ENCODE data around the gene PDE6B. TPM values are rescaled to one million over a fixed set of nuclear protein-coding genes. Genes with fewer than 3 reads are reported as not detected.

The PDE6B gene
- total RNA-seq, 2 experiments from 2014 or later, result not detected

- TF ChIP-seq CTCF (conservative IDR thresholded peaks at IDR 0.05; ENCODE audit: low read length) (no peak), EZH2phosphoT487 (IDR thresholded peaks at IDR 0.05; ENCODE audit: borderline replicate concordance, low read depth, low read length) (no peak)
- ChIA-PET CTCF (ENCODE audit: unreplicated experiment) (no interaction called here), POLR2A (no interaction called here)
- Histone ChIP-seq H3K9me3 (ENCODE audit: low read length) (no peaks in the 10 kb centered on the region), H3K27ac (ENCODE audit: low read depth, low read length, poor library complexity, severe bottlenecking) (no peak overlapping the region), H3K4me1 (ENCODE audit: insufficient read depth, low read length, poor library complexity, severe bottlenecking) (peaks cover 38% of the 10 kb centered on the region), H3K4me2 (ENCODE audit: low read length) (no peak overlapping the region), H3K79me2 (ENCODE audit: insufficient read depth, low read depth, low read length) (no peaks in the 10 kb centered on the region; the same call in 1 of the 2 replicates), H3K36me3 (ENCODE audit: insufficient read depth, low read length) (no peaks in the 10 kb centered on the region), H4K20me1 (ENCODE audit: insufficient read depth, low read length) (no peaks in the 10 kb centered on the region), H2AFZ (ENCODE audit: low read length) (no peak overlapping the region), H3K9me2 (ENCODE audit: insufficient read depth, low read length) (no peaks in the 10 kb centered on the region), H3K4me3 (ENCODE audit: low read depth, low read length, poor library complexity, severe bottlenecking) (no peak overlapping the region)
- intact Hi-C loops (cut with micrococcal nuclease; ENCODE audit: unreplicated experiment), result loop anchor here (10.0 kb wide), 2 partner anchors 204 to 1036 kb away; partner anchors contain the start of gene SLBP
- DNase-seq (ENCODE audit: low spot score), result no peak
- BruUV-seq (replicated peaks), result no TSS peak
Measured at GRCh38 chr4:679104-679481, 53.7 kb downstream of the PDE6B start.

GRCh38 chr4:679629-680028 lies 54.3 kb downstream of the PDE6B start:
- no peak for DNase-seq (ENCODE audit: low spot score)
- BruUV-seq (replicated peaks), result no TSS peak
- no peak overlapping the region for H2AFZ ChIP-seq (ENCODE audit: low read length)
- TF ChIP-seq EZH2phosphoT487 (IDR thresholded peaks at IDR 0.05; ENCODE audit: borderline replicate concordance, low read depth, low read length) (no peak), CTCF (conservative IDR thresholded peaks at IDR 0.05; ENCODE audit: low read length) (no peak)
- H3K79me2 ChIP-seq (ENCODE audit: insufficient read depth, low read depth, low read length), result no peaks in the 10 kb centered on the region; the same call in 1 of the 2 replicates
- H3K27ac ChIP-seq (ENCODE audit: low read depth, low read length, poor library complexity, severe bottlenecking), result no peak overlapping the region
- POLR2A ChIA-PET, result no interaction called here
- no peaks in the 10 kb centered on the region for H3K9me2 ChIP-seq (ENCODE audit: insufficient read depth, low read length)
- H3K9me3 ChIP-seq (ENCODE audit: low read length), result no peaks in the 10 kb centered on the region
- H3K36me3 ChIP-seq (ENCODE audit: insufficient read depth, low read length), result no peaks in the 10 kb centered on the region
- no peak overlapping the region for H3K4me3 ChIP-seq (ENCODE audit: low read depth, low read length, poor library complexity, severe bottlenecking)
- CTCF ChIA-PET (ENCODE audit: unreplicated experiment), result no interaction called here
- intact Hi-C loops (cut with micrococcal nuclease; ENCODE audit: unreplicated experiment), result loop anchor here (10.0 kb wide), 2 partner anchors 205 to 1035 kb away; partner anchors contain the start of gene SLBP
- no peaks in the 10 kb centered on the region for H4K20me1 ChIP-seq (ENCODE audit: insufficient read depth, low read length)
- H3K4me2 ChIP-seq (ENCODE audit: low read length), result no peak overlapping the region
- peaks cover 38% of the 10 kb centered on the region for H3K4me1 ChIP-seq (ENCODE audit: insufficient read depth, low read length, poor library complexity, severe bottlenecking)

GRCh38 chr4:680091-680490 lies 54.7 kb downstream of the PDE6B start:
- CTCF ChIA-PET (ENCODE audit: unreplicated experiment), result no interaction called here
- H3K27ac ChIP-seq (ENCODE audit: low read depth, low read length, poor library complexity, severe bottlenecking), result no peak overlapping the region

More at GRCh38 chr4:680091-680490, 54.7 kb downstream of the PDE6B start:
- intact Hi-C loops (cut with micrococcal nuclease; ENCODE audit: unreplicated experiment), result no loop called here
- Histone ChIP-seq H2AFZ (ENCODE audit: low read length) (no peak overlapping the region), H3K9me3 (ENCODE audit: low read length) (no peaks in the 10 kb centered on the region), H3K79me2 (ENCODE audit: insufficient read depth, low read depth, low read length) (no peaks in the 10 kb centered on the region; the same call in 1 of the 2 replicates), H3K4me3 (ENCODE audit: low read depth, low read length, poor library complexity, severe bottlenecking) (no peak overlapping the region), H3K4me2 (ENCODE audit: low read length) (no peak overlapping the region), H4K20me1 (ENCODE audit: insufficient read depth, low read length) (no peaks in the 10 kb centered on the region), H3K9me2 (ENCODE audit: insufficient read depth, low read length) (no peaks in the 10 kb centered on the region), H3K4me1 (ENCODE audit: insufficient read depth, low read length, poor library complexity, severe bottlenecking) (peaks cover 35% of the 10 kb centered on the region), H3K36me3 (ENCODE audit: insufficient read depth, low read length) (no peaks in the 10 kb centered on the region)
- TF ChIP-seq EZH2phosphoT487 (IDR thresholded peaks at IDR 0.05; ENCODE audit: borderline replicate concordance, low read depth, low read length), result no peak
- TF ChIP-seq CTCF (conservative IDR thresholded peaks at IDR 0.05; ENCODE audit: low read length), result no peak
- POLR2A ChIA-PET, result no interaction called here
- no peak for DNase-seq (ENCODE audit: low spot score)
- no TSS peak for BruUV-seq (replicated peaks)
